OCI-LY7 (cell line): Measurements from ENCODE around the gene ARRDC1.

Source experiments
- EZH2phosphoT487 ChIP-seq: fragments of 200-600 bp; sonication (generic); IDR thresholded peaks from 2 replicates; pipeline ENCODE4 v1.6.1; 2018; ENCODE audit warnings: low read depth, borderline replicate concordance, mild to moderate bottlenecking, mixed run types, antibody characterized with exemption, low read length, moderate library complexity, mixed read lengths
- TF ChIP-seq, protein P1 (sequence below): fragments of 200-600 bp; sonication (generic); conservative IDR thresholded peaks from 2 replicates; pipeline ENCODE4 v1.5.1; 2014; ENCODE audit warnings: mild to moderate bottlenecking, antibody characterized with exemption, low read length, moderate library complexity, mixed read lengths

DNA sequence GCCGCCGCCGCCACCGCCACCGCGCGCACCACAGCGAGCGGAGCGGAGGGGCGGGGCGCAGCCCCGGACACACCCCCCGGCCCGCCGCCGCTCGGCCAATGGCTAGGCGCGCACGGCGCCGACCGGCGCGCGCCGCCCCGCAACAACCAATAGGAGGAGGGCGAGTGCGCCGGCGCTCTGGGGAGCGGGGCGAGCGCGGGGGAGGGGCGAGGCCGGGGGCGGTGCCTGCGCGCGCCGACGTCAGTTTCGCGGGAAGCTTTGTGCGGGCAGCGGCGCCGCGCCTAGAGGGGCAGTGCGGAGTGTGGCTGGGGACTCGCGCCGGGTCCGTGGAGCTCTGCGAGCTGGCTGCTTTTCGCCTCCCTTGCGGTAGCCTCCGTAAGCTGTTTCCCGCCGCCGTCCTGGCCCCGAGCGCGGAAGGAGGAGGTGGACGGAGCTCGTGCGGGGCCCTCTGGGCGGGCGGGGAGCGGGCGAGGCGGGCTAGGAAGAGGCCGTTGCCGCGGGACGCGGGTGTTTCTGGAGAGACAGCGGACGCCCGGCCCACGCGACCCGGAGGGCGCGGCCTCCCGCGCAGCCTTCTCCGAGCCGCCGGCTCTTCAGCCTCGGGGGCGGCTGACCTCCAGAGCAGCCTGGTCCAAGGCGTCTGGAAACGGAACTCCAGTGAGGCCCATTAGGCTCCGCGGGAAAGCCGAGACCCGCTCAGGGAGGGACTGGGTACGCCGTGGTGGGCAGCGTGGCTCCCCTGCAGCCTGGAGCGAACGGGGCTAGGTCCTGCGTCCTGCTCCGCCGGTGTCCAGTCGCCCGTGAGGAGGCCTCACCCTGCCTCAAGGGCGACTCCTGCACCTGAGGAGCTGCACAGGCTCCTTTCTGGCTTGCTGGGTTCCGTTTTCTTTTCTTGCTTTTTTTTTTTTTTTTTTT lies 14.8 kb upstream of the ARRDC1 start, which contains the start of gene ZMYND19:
- TF ChIP-seq, protein P1, sequence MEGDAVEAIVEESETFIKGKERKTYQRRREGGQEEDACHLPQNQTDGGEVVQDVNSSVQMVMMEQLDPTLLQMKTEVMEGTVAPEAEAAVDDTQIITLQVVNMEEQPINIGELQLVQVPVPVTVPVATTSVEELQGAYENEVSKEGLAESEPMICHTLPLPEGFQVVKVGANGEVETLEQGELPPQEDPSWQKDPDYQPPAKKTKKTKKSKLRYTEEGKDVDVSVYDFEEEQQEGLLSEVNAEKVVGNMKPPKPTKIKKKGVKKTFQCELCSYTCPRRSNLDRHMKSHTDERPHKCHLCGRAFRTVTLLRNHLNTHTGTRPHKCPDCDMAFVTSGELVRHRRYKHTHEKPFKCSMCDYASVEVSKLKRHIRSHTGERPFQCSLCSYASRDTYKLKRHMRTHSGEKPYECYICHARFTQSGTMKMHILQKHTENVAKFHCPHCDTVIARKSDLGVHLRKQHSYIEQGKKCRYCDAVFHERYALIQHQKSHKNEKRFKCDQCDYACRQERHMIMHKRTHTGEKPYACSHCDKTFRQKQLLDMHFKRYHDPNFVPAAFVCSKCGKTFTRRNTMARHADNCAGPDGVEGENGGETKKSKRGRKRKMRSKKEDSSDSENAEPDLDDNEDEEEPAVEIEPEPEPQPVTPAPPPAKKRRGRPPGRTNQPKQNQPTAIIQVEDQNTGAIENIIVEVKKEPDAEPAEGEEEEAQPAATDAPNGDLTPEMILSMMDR = no peak
- TF ChIP-seq EZH2phosphoT487 = no peak
